ENCODE measurements around the gene STX18.

STX18 gene

GRCh38 chr4:4374388-4375098 lies 167.3 kb downstream of the STX18 start:
- no peak for DNase-seq
